OCI-LY1 (cell line): ENCODE data around the gene DCAF5.
"Not testable (repeated sequence)": the region's sequence is repeated elsewhere in the genome, so short reads cannot be mapped to it uniquely, and the experiment has no call there.

Experiments
- H2AFZ ChIP-seq: fragments of 200-600 bp; sonication (generic), shearing (Covaris generic); 2 replicates; pipeline ENCODE4 v1.6.0; 2014; ENCODE audit warnings: antibody characterized with exemption, mild to moderate bottlenecking, low read length
- H3F3A ChIP-seq: fragments of 200-600 bp; sonication (generic), shearing (Covaris generic); 2 replicates; pipeline ENCODE4 v1.6.0; 2014; ENCODE audit warnings: mild to moderate bottlenecking, antibody characterized with exemption, low read length, moderate library complexity; ENCODE audit not compliant: insufficient read depth
- H3K27ac ChIP-seq: fragments of 200-600 bp; sonication (generic); 2 replicates; pipeline ENCODE4 v1.5.1; 2014; ENCODE audit warnings: low read length, mixed run types, mild to moderate bottlenecking, low read depth; ENCODE audit not compliant: poor library complexity, severe bottlenecking
- H3K27me3 ChIP-seq: fragments of 200-600 bp; sonication (generic); 2 replicates; pipeline ENCODE4 v1.6.0; 2014; ENCODE audit warnings: antibody characterized with exemption, mild to moderate bottlenecking, low read length, moderate library complexity; ENCODE audit not compliant: insufficient read depth
- H3K36me3 ChIP-seq: fragments of 200-600 bp; sonication (generic); 2 replicates; pipeline ENCODE4 v1.6.1; 2014; ENCODE audit warnings: mild to moderate bottlenecking, antibody characterized with exemption, low read length, moderate library complexity, mixed read lengths; ENCODE audit not compliant: insufficient read depth
- H3K4me1 ChIP-seq: fragments of 200-600 bp; sonication (generic); 2 replicates; pipeline ENCODE4 v1.5.1; 2014; ENCODE audit warnings: mild to moderate bottlenecking, low read length, moderate library complexity; ENCODE audit not compliant: insufficient read depth, severe bottlenecking
- H3K4me2 ChIP-seq: fragments of 200-600 bp; sonication (generic), shearing (Covaris generic); 2 replicates; pipeline ENCODE4 v1.6.1; 2014; ENCODE audit warnings: low read length
- H3K4me3 ChIP-seq: fragments of 200-600 bp; sonication (generic); 2 replicates; pipeline ENCODE4 v1.5.1; 2014; ENCODE audit warnings: low read length, low read depth, mild to moderate bottlenecking, mixed read lengths; ENCODE audit not compliant: poor library complexity, severe bottlenecking
- H3K79me2 ChIP-seq: fragments of 200-600 bp; shearing (Covaris generic); 2 replicates; pipeline ENCODE4 v1.6.1; 2016; ENCODE audit warnings: mixed run types, low read length, mixed read lengths; ENCODE audit not compliant: insufficient read depth
- H3K9ac ChIP-seq: fragments of 200-600 bp; sonication (generic), shearing (Covaris generic); 2 replicates; pipeline ENCODE4 v1.6.1; 2014; ENCODE audit warnings: mild to moderate bottlenecking, low read length, mixed read lengths
- H3K9me2 ChIP-seq: fragments of 200-600 bp; sonication (generic), shearing (Covaris generic); 2 replicates; pipeline ENCODE4 v1.6.1; 2014; ENCODE audit warnings: low read depth, mild to moderate bottlenecking, low read length, mixed read lengths
- H3K9me3 ChIP-seq: fragments of 200-600 bp; shearing (Covaris generic); 2 replicates; pipeline ENCODE4 v1.6.1; 2014; ENCODE audit warnings: low read length, mixed read lengths
- H4K20me1 ChIP-seq: fragments of 200-600 bp; sonication (generic), shearing (Covaris generic); 2 replicates; pipeline ENCODE4 v1.6.0; 2016; ENCODE audit warnings: mild to moderate bottlenecking, low read length; ENCODE audit not compliant: insufficient read depth
- EZH2 ChIP-seq: fragments of 200-600 bp; sonication (generic), shearing (Covaris generic); IDR thresholded peaks from 2 replicates; pipeline ENCODE4 v1.8.0; 2017; ENCODE audit warnings: borderline replicate concordance, mixed run types, mild to moderate bottlenecking, antibody characterized with exemption, low read length, moderate library complexity, mixed read lengths
- TF ChIP-seq, protein P1 (sequence below): fragments of 200-600 bp; sonication (generic), shearing (Covaris generic); IDR thresholded peaks from 2 replicates; pipeline ENCODE4 v1.5.1; 2017; ENCODE audit warnings: mild to moderate bottlenecking, antibody characterized with exemption, low read length, moderate library complexity, mixed read lengths

The DCAF5 gene

DNA sequence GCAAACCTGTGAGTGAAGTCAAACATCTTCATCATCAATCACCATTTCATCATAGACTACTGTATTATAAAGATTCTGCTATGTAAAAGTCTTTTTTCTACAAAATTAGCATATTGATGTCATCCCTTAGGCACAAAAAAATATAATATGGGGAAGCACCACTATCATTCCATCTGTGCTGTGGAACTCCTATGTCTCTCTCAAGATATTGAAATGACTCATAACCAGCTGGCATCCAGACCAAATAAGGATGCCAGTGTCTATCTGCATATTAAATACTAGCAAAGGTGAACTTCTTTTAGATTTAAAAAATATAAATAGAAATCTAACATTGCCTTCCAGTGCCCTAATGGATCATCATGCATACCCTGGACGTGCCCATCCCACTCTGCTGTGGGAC lies 17.9 kb upstream of the DCAF5 start:
- H3K4me3 ChIP-seq: no peak overlapping the region
- H3K9me3 ChIP-seq: no peaks in the 10 kb centered on the region
- no peaks in the 10 kb centered on the region for H3K36me3 ChIP-seq
- H3K9me2 ChIP-seq: no peaks in the 10 kb centered on the region
- H3F3A ChIP-seq: no peaks in the 10 kb centered on the region
- no peak for TF ChIP-seq EZH2
- H3K27ac ChIP-seq: no peak overlapping the region
- no peaks in the 10 kb centered on the region for H4K20me1 ChIP-seq
- H3K9ac ChIP-seq: no peak overlapping the region
- no peaks in the 10 kb centered on the region for H3K27me3 ChIP-seq
- no peak overlapping the region for H3K4me2 ChIP-seq
- no peaks in the 10 kb centered on the region for H3K79me2 ChIP-seq
- H2AFZ ChIP-seq: no peak overlapping the region
- no peaks in the 10 kb centered on the region for H3K4me1 ChIP-seq

- not testable (repeated sequence) for H3K79me2 ChIP-seq, H2AFZ ChIP-seq, H4K20me1 ChIP-seq, H3K9me2 ChIP-seq, H3K9me3 ChIP-seq, H3K4me2 ChIP-seq, H3K4me3 ChIP-seq, H3K4me1 ChIP-seq, H3K27me3 ChIP-seq, H3K27ac ChIP-seq, H3F3A ChIP-seq, H3K9ac ChIP-seq, H3K36me3 ChIP-seq
These were observed 12.9 kb upstream of the DCAF5 start for GRCh38 chr14:69165787-69166186.

- Histone ChIP-seq H3F3A (no peaks in the 10 kb centered on the region), H4K20me1 (no peaks in the 10 kb centered on the region), H3K79me2 (no peaks in the 10 kb centered on the region), H3K4me3 (no peak overlapping the region), H3K9ac (no peak overlapping the region), H2AFZ (no peak overlapping the region), H3K9me2 (no peaks in the 10 kb centered on the region), H3K4me1 (no peaks in the 10 kb centered on the region), H3K4me2 (no peak overlapping the region), H3K27ac (no peak overlapping the region), H3K27me3 (no peaks in the 10 kb centered on the region; the same call in 1 of the 2 replicates), H3K9me3 (peaks cover 2% of the 10 kb centered on the region; the same call in 1 of the 2 replicates), H3K36me3 (no peaks in the 10 kb centered on the region)
- TF ChIP-seq, protein P1, sequence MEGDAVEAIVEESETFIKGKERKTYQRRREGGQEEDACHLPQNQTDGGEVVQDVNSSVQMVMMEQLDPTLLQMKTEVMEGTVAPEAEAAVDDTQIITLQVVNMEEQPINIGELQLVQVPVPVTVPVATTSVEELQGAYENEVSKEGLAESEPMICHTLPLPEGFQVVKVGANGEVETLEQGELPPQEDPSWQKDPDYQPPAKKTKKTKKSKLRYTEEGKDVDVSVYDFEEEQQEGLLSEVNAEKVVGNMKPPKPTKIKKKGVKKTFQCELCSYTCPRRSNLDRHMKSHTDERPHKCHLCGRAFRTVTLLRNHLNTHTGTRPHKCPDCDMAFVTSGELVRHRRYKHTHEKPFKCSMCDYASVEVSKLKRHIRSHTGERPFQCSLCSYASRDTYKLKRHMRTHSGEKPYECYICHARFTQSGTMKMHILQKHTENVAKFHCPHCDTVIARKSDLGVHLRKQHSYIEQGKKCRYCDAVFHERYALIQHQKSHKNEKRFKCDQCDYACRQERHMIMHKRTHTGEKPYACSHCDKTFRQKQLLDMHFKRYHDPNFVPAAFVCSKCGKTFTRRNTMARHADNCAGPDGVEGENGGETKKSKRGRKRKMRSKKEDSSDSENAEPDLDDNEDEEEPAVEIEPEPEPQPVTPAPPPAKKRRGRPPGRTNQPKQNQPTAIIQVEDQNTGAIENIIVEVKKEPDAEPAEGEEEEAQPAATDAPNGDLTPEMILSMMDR: no peak
- TF ChIP-seq EZH2: no peak
These were observed 8.7 kb upstream of the DCAF5 start for GRCh38 chr14:69161590-69161989.

DNA sequence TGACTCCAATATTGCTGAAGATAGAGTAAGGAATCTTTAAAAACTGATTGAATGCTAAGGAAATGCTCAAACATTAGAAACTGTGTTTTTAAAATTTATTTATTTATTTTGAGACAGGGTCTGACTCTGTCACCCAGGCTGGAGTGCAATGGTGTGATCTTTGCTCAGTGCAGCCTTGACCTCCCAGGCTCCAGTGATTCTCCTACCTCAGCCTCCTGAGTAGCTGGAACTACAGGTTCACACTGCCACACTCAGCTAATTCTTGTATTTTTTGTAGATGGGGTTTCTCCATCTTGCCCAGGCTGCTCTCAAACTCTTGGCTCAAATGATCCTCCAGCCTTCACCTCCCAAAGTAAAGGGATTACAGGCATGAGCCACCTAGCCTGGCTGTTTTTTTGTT lies 3.3 kb upstream of the DCAF5 start:
- no peaks in the 10 kb centered on the region for H3K9me3 ChIP-seq
- no peaks in the 10 kb centered on the region for H3K9me2 ChIP-seq
- peaks cover under 1% of the 10 kb centered on the region for H3K79me2 ChIP-seq
- no peaks in the 10 kb centered on the region for H3K36me3 ChIP-seq
- TF ChIP-seq, protein P1: no peak
- no peak for TF ChIP-seq EZH2
- H3K27ac ChIP-seq: no peak overlapping the region
- H2AFZ ChIP-seq: no peak overlapping the region
- H3K4me2 ChIP-seq: no peak overlapping the region
- no peaks in the 10 kb centered on the region; the same call in none of the 2 replicates for H3K27me3 ChIP-seq
- no peak overlapping the region for H3K9ac ChIP-seq
- no peak overlapping the region for H3K4me3 ChIP-seq
- peaks cover 9% of the 10 kb centered on the region for H3K4me1 ChIP-seq
- no peaks in the 10 kb centered on the region for H3F3A ChIP-seq
- no peaks in the 10 kb centered on the region for H4K20me1 ChIP-seq
